B cell (primary cell): ENCODE data around the gene TMEM119. TPM values are rescaled to one million over a fixed set of nuclear protein-coding genes. Genes with fewer than 3 reads are reported as not detected.

ENCODE experiments used
- ATAC-seq: fragments of 200-7000 bp; cut with Tn5 transposase; one replicate; pipeline ENCODE4 v1.10.0; 2021; ENCODE audit warnings: low read depth, mild to moderate bottlenecking, moderate number of reproducible peaks, moderate library complexity
- CTCF ChIA-PET: fragments of 350-600 bp; sonication (Branson Sonifier 250); formaldehyde crosslinking; loops from one replicate; lab custom pipeline; 2021; ENCODE audit warnings: antibody characterized with exemption, inconsistent platforms; lab: Charles Lee
- POLR2A ChIA-PET: fragments of 350-600 bp; sonication (Branson Sonifier 250); formaldehyde crosslinking; loops from one replicate; lab custom pipeline; 2021; ENCODE audit warnings: antibody characterized with exemption; lab: Charles Lee
- DNase-seq: peaks from one replicate; pipeline ENCODE4 v3.0.0; 2013
- H2AFZ ChIP-seq: 2 replicates; pipeline ENCODE4 v1.6.1; 2012; ENCODE audit warnings: mild to moderate bottlenecking, low read depth, low read length; ENCODE audit not compliant: insufficient read depth, poor library complexity, severe bottlenecking
- H3K27ac ChIP-seq, 2 donors: 1 replicate in 1 of 2; 2 replicates in 1 of 2; pipeline ENCODE4 v1.5.1; 2012 to 2013; ENCODE audit warnings: low read length in 2 of 2, mild to moderate bottlenecking in 2 of 2, moderate library complexity in 1 of 2
- H3K27me3 ChIP-seq, 4 experiments: fragments of 200-600 bp in 1 of 4; sonication (generic) in 1 of 4; replicated peaks in 1 of 4; 1 replicate in 2 of 4; 2 replicates in 2 of 4; pipeline versions ENCODE4 v1.6.1 to v1.7.0; 2013 to 2016; ENCODE audit warnings: low read length in 3 of 4, mild to moderate bottlenecking in 2 of 4, mixed read lengths in 1 of 4, moderate library complexity in 1 of 4; ENCODE audit not compliant: insufficient read depth in 4 of 4, control insufficient read depth in 3 of 4; ENCODE audit errors: control extremely low read depth in 1 of 4
- H3K36me3 ChIP-seq, 2 experiments: replicated peaks in 1 of 2; 1 replicate in 1 of 2; 2 replicates in 1 of 2; pipeline versions ENCODE4 v1.6.1 to v1.7.1; 2013; ENCODE audit warnings: low read length in 1 of 2; ENCODE audit not compliant: insufficient read depth in 2 of 2, control insufficient read depth in 1 of 2; ENCODE audit errors: control extremely low read depth in 1 of 2, extremely low read depth in 1 of 2
- H3K4me1 ChIP-seq, 2 donors: fragments of 200-600 bp in 1 of 2; sonication (generic) in 1 of 2; 1 replicate in 1 of 2; 2 replicates in 1 of 2; pipeline versions ENCODE4 v1.5.1 to v1.6.1; 2013 to 2017; ENCODE audit warnings: low read length in 2 of 2; ENCODE audit not compliant: control insufficient read depth in 2 of 2, insufficient read depth in 2 of 2
- H3K4me2 ChIP-seq: replicated peaks from 2 replicates; pipeline ENCODE3; 2012; ENCODE audit warnings: mild to moderate bottlenecking, low read depth, low read length; ENCODE audit not compliant: poor library complexity, severe bottlenecking
- H3K4me3 ChIP-seq, 5 experiments: fragments of 200-600 bp in 1 of 5; sonication (generic) in 1 of 5; 1 replicate in 3 of 5; 2 replicates in 2 of 5; pipeline versions ENCODE4 v1.5.1 to v1.7.0; 2011 to 2016; ENCODE audit warnings: low read length in 4 of 5, mild to moderate bottlenecking in 4 of 5, low read depth in 2 of 5, control low read depth in 1 of 5, moderate library complexity in 1 of 5; ENCODE audit not compliant: insufficient read depth in 1 of 5; ENCODE audit errors: control extremely low read depth in 1 of 5, extremely low read depth in 1 of 5
- H3K79me2 ChIP-seq: fragments of 200-600 bp; sonication (generic); one replicate; pipeline ENCODE4 v1.6.0; 2016; ENCODE audit warnings: low read length; ENCODE audit not compliant: control insufficient read depth, insufficient read depth
- H3K9ac ChIP-seq: fragments of 200-600 bp; sonication (generic); 2 replicates; pipeline ENCODE4 v1.6.1; 2017; ENCODE audit warnings: mild to moderate bottlenecking, low read length, moderate library complexity
- H3K9me3 ChIP-seq, 3 donors: one replicate each; pipeline versions ENCODE4 v1.6.1 to v1.7.1; 2013; ENCODE audit warnings: low read length in 2 of 3; ENCODE audit not compliant: control insufficient read depth in 2 of 3, insufficient read depth in 1 of 3; ENCODE audit errors: control extremely low read depth in 1 of 3
- H4K20me1 ChIP-seq: 2 replicates; pipeline ENCODE4 v1.6.0; 2012; ENCODE audit warnings: mild to moderate bottlenecking, low read length; ENCODE audit not compliant: insufficient read depth, control insufficient read depth, poor library complexity, severe bottlenecking
- H3K27ac Mint-ChIP-seq: one replicate; pipeline ENCODE4 v1.8.0; 2021; ENCODE audit warnings: mixed read lengths
- H3K27me3 Mint-ChIP-seq: one replicate; pipeline ENCODE4 v1.8.0; 2021; ENCODE audit warnings: mixed read lengths
- H3K4me1 Mint-ChIP-seq: one replicate; pipeline ENCODE4 v1.8.0; 2021; ENCODE audit warnings: mixed read lengths
- H3K4me3 Mint-ChIP-seq: one replicate; pipeline ENCODE4 v1.8.0; 2021; ENCODE audit warnings: mixed read lengths
- H3K9me3 Mint-ChIP-seq: one replicate; pipeline ENCODE4 v1.8.0; 2022; ENCODE audit warnings: mixed read lengths; ENCODE audit not compliant: insufficient read depth
- CTCF ChIP-seq: fragments of 200-600 bp; IDR thresholded peaks from one replicate; pipeline ENCODE4 v1.8.0; 2022; ENCODE audit warnings: antibody characterized with exemption, mild to moderate bottlenecking
- EZH2 ChIP-seq: IDR thresholded peaks from 2 replicates; pipeline ENCODE4 v1.6.1; 2012; ENCODE audit warnings: borderline replicate concordance, low read depth, mild to moderate bottlenecking, moderate library complexity, low read length; ENCODE audit not compliant: insufficient read depth, poor library complexity, severe bottlenecking
- WGBS: methylation state at CpG from one replicate; pipeline ENCODE4 v1.1.5; 2013; ENCODE audit warnings: missing lambda C conversion rate; ENCODE audit not compliant: insufficient coverage; 5-methylcytosine and 5-hydroxymethylcytosine counted together
- intact Hi-C: fragments of 100-400 bp; cut with micrococcal nuclease; formaldehyde crosslinking; loops from one replicate; pipeline ENCODE4 v1.10.0; 2022
- polyA plus RNA-seq: library from polyadenylated mRNA; depleted of rRNA; stranded (reverse); fragments of >200 nt; gene quantifications from 2 replicates; pipeline ENCODE4 v1.2.3, GENCODE V29; 2012
- total RNA-seq, 2 donors: library from RNA; stranded (reverse); fragments of 120-200 nt in 1 of 2; gene quantifications; 1 replicate in 1 of 2; 2 replicates in 1 of 2; pipeline versions ENCODE4 v1.2.3 to v1.2.4, GENCODE V29; 2013 to 2022

The TMEM119 gene
- total and polyA plus RNA-seq, 2 donors (not counting 1 experiment from before 2014, with no cell fraction given), result 0.25 TPM; not detected in 1

DNA sequence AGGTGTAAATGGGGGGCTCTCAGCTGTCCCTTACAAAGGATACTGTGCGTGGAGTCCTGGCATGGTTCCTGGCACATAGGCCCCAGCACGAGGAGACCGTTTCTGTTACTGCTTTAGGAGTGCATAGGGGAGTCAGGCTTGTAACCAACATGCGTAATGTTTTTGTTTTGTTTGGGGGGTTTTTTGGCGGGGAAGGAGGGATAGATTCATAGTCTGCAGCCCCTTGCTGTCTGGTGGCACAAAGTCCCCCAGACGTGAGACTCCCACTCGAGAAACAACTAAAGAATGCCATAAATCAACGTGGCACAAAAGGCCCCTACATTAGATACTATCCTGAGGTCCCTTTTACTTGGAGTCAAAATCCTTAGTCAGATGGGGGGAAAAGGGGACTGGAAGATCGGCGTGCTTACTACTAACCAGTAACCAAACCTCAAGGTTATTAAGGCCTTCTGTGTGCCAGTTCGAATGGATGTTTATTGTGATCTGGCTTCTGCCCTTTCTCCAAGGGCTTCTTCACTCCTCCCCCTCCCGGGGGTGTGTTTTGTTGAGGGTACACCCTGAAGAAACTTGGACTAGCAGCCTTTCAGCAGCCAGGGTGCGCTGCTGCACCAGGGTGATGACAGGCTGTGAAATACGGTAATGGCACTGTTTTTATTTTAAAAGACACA, 34.6 kb downstream of the TMEM119 start:
- POLR2A ChIA-PET, result interaction anchor here (0.5 to 3.2 kb wide), 5 partner anchors 50 to 262 kb away, joined by 3 to 51 read pairs (median 6); partner anchors contain the start of gene SELPLG
- Histone ChIP-seq H3K9me3 (no peaks in the 10 kb centered on the region), H3K27me3 (no peaks in the 10 kb centered on the region), H3K4me2 (peak overlapping the region; percentile 94), H3K4me1 (peaks cover 57 to 65% of the 10 kb centered on the region in 2 donors), H3K36me3 (peaks cover 19 to 46% of the 10 kb centered on the region in 2 experiments), H4K20me1 (peaks cover 24% of the 10 kb centered on the region), H3K4me3 (peak overlapping the region; percentile 57 to 99 (median 91)), H3K79me2 (peaks cover 51% of the 10 kb centered on the region), H3K9ac (peak overlapping the region; percentile 89), H3K27ac (peak overlapping the region; percentile 86 to 94), H2AFZ (peak overlapping the region; percentile 95)
- peak; percentile 45 for ATAC-seq
- peak overlapping the region; percentile 100 for H3K4me3 Mint-ChIP-seq
- 0% methylated on average over 4 of the region's 14 CpGs for WGBS
- H3K9me3 Mint-ChIP-seq, result no peaks in the 10 kb centered on the region
- peaks cover 74% of the 10 kb centered on the region for H3K4me1 Mint-ChIP-seq
- no peak for TF ChIP-seq EZH2
- TF ChIP-seq CTCF, result peak; percentile 92
- intact Hi-C loops, result loop anchor here (1.0 to 5.0 kb wide), 9 partner anchors 55 to 1149 kb away; partner anchors contain the start of genes ALKBH2, FAM222A, PWP1 and SSH1
- H3K27ac Mint-ChIP-seq, result peak overlapping the region; percentile 100
- no peaks in the 10 kb centered on the region for H3K27me3 Mint-ChIP-seq
- DNase-seq, result peak; percentile 90
- CTCF ChIA-PET, result interaction anchor here (0.9 to 19.8 kb wide), 23 partner anchors 7 to 491 kb away, joined by 3 to 424 read pairs (median 5); partner anchors contain the start of gene SELPLG
